Chondrocyte (in vitro differentiated cells): ENCODE results near the gene STKLD1. TPM values are rescaled to one million over a fixed set of nuclear protein-coding genes. Genes with fewer than 3 reads are reported as not detected.
"Not testable (repeated sequence)": the region's sequence is repeated elsewhere in the genome, so short reads cannot be mapped to it uniquely, and the experiment has no call there.

ENCODE experiments used
- DNase-seq: peaks from one replicate; pipeline ENCODE4 v3.0.0; 2021; ENCODE audit warnings: mixed read lengths, low spot score
- H3K27ac Mint-ChIP-seq: one replicate; pipeline ENCODE4 v1.8.0; 2021; ENCODE audit warnings: mild to moderate bottlenecking, moderate library complexity, mixed read lengths; ENCODE audit not compliant: unreplicated experiment
- H3K27me3 Mint-ChIP-seq: 2 replicates; pipeline ENCODE4 v1.8.0; 2021; ENCODE audit warnings: low read depth, mixed read lengths
- H3K36me3 Mint-ChIP-seq: 2 replicates; pipeline ENCODE4 v1.8.0; 2021; ENCODE audit warnings: low read depth, mixed read lengths
- H3K4me1 Mint-ChIP-seq: 2 replicates; pipeline ENCODE4 v1.8.0; 2021; ENCODE audit warnings: low read depth, mild to moderate bottlenecking, mixed read lengths
- H3K4me3 Mint-ChIP-seq: one replicate; pipeline ENCODE4 v1.8.0; 2021; ENCODE audit warnings: mild to moderate bottlenecking, moderate library complexity, mixed read lengths; ENCODE audit not compliant: unreplicated experiment
- H3K9me3 Mint-ChIP-seq: 2 replicates; pipeline ENCODE4 v1.8.0; 2021; ENCODE audit warnings: low read depth, mixed read lengths
- total RNA-seq: library from RNA; stranded (reverse); gene quantifications from 3 replicates; pipeline ENCODE4 v1.2.1, GENCODE V29; 2021
- TF ChIP-seq, protein P1 (sequence below): fragments of 200-600 bp; sonication (generic); IDR thresholded peaks from 2 replicates; pipeline ENCODE4 v1.5.0; 2021; ENCODE audit warnings: antibody characterized with exemption, mild to moderate bottlenecking, moderate library complexity

The STKLD1 gene
- total RNA-seq, 1 donor from 2014 or later: 1.8 TPM

DNA sequence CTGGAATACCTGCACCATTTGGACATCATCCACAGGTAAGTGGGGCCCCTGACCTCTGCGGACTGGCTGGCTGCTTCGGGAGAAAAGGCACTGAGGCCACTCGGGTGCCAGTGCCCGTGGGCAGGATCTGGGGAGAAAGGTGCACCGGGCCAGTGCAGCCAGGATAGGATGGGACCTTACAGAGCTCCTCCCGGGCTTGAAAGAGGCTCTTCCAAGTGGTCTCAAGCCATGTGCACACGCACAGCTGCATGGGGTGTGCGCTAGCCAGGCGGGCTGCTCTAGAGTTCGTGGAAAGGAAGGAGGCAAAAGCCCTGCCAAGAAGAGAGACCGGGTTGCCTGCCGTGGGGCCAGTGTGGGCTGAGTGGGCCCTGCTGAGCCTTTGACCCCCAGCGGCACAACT is 13.4 kb downstream of the STKLD1 start:
- TF ChIP-seq, protein P1, sequence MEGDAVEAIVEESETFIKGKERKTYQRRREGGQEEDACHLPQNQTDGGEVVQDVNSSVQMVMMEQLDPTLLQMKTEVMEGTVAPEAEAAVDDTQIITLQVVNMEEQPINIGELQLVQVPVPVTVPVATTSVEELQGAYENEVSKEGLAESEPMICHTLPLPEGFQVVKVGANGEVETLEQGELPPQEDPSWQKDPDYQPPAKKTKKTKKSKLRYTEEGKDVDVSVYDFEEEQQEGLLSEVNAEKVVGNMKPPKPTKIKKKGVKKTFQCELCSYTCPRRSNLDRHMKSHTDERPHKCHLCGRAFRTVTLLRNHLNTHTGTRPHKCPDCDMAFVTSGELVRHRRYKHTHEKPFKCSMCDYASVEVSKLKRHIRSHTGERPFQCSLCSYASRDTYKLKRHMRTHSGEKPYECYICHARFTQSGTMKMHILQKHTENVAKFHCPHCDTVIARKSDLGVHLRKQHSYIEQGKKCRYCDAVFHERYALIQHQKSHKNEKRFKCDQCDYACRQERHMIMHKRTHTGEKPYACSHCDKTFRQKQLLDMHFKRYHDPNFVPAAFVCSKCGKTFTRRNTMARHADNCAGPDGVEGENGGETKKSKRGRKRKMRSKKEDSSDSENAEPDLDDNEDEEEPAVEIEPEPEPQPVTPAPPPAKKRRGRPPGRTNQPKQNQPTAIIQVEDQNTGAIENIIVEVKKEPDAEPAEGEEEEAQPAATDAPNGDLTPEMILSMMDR: no peak
- Mint-ChIP-seq H3K9me3 (no peaks in the 10 kb centered on the region), H3K4me3 (no peak overlapping the region), H3K36me3 (no peaks in the 10 kb centered on the region), H3K27me3 (peaks cover 1% of the 10 kb centered on the region), H3K4me1 (no peaks in the 10 kb centered on the region), H3K27ac (no peak overlapping the region)
- DNase-seq: no peak

DNA sequence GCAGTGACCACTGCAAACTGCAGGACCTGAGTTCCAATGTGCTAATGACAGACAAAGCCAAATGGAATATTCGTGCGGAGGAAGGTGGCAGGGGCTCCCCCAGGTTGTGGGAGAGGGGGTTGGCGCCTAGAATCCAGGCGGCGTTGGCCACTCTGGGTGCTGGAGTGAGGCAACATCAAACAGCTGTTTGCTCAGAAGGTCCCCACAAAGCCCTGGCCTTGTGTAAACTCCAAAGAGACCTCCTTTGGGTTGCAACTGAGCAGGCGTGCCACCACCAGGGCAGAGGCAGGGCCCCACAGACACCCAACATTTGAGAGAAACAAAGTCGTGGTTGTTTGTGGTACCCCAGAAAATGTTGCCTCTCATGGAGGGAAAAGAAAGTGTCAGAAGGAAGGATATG is 14.5 kb downstream of the STKLD1 start:
- H3K4me1 Mint-ChIP-seq: no peaks in the 10 kb centered on the region
- H3K9me3 Mint-ChIP-seq: no peaks in the 10 kb centered on the region
- DNase-seq: no peak
- H3K4me3 Mint-ChIP-seq: no peak overlapping the region
- TF ChIP-seq, protein P1: no peak
- no peak overlapping the region for H3K27ac Mint-ChIP-seq
- H3K27me3 Mint-ChIP-seq: peaks cover 6% of the 10 kb centered on the region
- no peaks in the 10 kb centered on the region for H3K36me3 Mint-ChIP-seq

DNA sequence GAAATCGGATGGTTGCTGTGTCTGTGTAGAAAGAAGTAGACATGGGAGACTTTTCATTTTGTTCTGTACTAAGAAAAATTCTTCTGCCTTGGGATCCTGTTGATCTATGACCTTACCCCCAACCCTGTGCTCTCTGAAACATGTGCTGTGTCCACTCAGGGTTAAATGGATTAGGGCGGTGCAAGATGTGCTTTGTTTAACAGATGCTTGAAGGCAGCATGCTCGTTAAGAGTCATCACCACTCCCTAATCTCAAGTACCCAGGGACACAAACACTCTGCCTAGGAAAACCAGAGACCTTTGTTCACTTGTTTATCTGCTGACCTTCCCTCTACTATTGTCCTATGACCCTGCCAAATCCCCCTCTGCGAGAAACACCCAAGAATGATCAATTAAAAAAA is 15.3 kb downstream of the STKLD1 start:
- not testable (repeated sequence) for H3K4me1 Mint-ChIP-seq, H3K4me3 Mint-ChIP-seq, H3K27me3 Mint-ChIP-seq, H3K36me3 Mint-ChIP-seq, DNase-seq, H3K9me3 Mint-ChIP-seq, H3K27ac Mint-ChIP-seq

DNA sequence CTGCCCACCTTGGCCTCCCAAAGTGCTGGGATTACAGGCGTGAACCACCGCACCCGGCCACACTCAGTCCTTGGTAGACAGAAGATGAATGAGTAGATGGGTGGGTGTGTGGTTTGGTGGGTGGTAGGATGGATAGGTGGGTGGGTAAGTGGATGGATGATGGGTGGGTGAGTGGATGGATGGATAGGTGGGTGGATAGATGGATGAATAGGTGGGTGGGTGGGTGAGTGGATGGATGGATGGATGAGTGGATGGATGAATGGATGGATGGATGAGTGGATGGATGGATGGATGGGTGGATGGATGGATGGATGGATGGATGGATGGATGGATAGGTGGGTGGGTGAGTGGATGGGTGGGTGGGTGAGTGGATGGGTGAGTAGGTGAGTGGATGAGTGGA is 16.1 kb downstream of the STKLD1 start:
- not testable (repeated sequence) for H3K36me3 Mint-ChIP-seq, H3K27me3 Mint-ChIP-seq, DNase-seq, H3K27ac Mint-ChIP-seq, H3K9me3 Mint-ChIP-seq, H3K4me3 Mint-ChIP-seq, H3K4me1 Mint-ChIP-seq

DNA sequence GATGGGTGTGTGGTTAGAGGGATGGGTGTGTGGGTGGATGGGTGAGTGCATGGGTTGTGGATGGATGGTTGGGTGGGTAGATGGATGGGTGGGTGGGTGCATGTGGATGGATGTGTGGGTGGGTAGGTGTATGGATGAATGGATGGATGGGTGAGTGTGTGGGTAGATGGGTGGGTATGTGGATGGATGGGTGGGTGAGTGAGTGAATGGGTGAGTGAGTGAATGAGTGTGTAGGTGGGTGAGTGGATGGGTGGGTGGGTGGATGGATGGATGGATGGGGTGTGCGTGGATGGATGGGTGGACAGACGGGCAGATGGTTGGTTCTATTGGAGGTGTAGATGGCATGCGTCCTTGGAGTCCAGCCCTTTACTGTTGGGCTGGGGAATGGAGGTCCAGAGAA is 17.2 kb downstream of the STKLD1 start:
- H3K27me3 Mint-ChIP-seq: peaks cover 14% of the 10 kb centered on the region

DNA sequence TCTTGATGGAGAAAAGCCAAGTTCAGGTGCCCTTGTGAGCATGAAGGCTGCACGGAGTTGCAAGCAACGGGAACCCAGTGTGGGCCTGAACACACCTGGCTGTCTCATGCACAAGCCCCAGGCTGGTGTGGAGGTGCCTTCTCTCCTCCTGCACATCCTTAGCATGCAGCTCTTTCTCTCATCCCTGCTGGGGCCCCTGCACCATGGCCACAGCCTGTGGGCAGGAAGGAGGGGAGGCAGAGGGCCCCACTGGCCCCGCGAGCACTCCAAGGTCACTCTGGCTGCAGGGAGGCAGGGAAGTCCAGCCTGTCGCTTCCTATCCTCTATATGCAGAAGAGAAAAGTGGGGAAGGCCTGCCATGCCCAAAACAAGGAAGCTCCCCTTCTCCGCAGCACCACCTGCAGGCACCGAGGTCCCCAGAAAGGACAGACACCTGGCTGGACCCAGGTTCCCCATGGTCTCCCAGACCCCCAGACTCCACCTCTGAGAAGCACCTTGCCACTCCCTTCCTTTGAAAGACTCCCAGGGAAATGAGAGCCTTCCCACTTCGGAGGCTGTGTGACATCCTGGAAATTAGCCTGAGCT is 18.6 kb downstream of the STKLD1 start:
- Mint-ChIP-seq H3K27ac (no peak overlapping the region), H3K4me3 (no peak overlapping the region), H3K36me3 (no peaks in the 10 kb centered on the region), H3K4me1 (no peaks in the 10 kb centered on the region), H3K9me3 (no peaks in the 10 kb centered on the region), H3K27me3 (peaks cover 17% of the 10 kb centered on the region)
- no peak for DNase-seq
- TF ChIP-seq, protein P1: no peak

More for the DNA sequence above, 17.2 kb downstream of the STKLD1 start:
- H3K4me3 Mint-ChIP-seq: no peak overlapping the region
- H3K27ac Mint-ChIP-seq: no peak overlapping the region
- no peaks in the 10 kb centered on the region for H3K9me3 Mint-ChIP-seq
- DNase-seq: no peak
- TF ChIP-seq, protein P1: no peak
- no peaks in the 10 kb centered on the region for H3K36me3 Mint-ChIP-seq
- H3K4me1 Mint-ChIP-seq: no peaks in the 10 kb centered on the region
